GM19043 (cell line): ENCODE results near the gene TLK1.
A peak's percentile ranks its signal among the peaks of the same experiment; 100 is the strongest.
"Not testable (repeated sequence)": the region's sequence is repeated elsewhere in the genome, so short reads cannot be mapped to it uniquely, and the experiment has no call there.

ENCODE experiments used
- ATAC-seq: cut with Tn5 transposase; IDR thresholded peaks from one replicate; pipeline ENCODE4 v1.9.1; 2021; ENCODE audit warnings: low read depth; ENCODE audit not compliant: unreplicated experiment

TLK1 gene

DNA sequence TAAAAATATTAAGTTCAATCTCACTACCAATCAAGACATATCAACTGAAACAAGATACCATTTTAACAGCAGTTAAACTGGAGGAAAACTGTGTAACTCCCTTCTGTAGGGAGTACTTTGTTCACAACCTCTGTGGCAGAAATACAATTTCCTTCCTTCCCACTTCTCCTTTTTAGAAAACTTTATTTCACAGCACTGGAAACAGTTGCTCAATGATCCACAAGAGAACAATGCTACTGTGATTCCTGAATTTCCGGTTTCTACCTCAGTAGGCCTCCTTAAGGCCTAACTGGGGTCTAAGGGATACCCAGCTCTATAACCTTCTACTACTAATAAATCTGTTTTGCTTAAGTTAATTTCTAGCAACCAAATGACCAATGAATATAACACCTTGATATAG lies 14.1 kb downstream of the TLK1 start:
- no peak for ATAC-seq

DNA sequence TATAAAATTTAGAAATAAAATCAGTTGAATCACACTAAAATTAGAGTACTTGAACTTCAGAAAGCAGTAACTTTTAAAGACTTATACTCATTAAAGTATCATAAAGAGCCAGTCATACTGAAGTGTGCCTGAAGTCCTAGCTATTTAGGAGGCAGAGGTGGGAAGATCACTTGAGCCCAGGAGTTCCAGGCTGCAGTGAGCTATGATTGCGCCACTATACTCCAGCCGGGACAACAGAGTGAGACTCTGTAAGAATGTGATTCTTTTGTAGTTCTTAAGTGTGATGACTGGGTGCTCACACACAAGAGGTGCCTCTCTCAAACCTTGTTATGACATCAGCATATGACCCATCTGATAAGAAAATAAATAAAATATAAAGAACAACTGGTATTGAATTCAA lies 14.6 kb downstream of the TLK1 start:
- ATAC-seq, result no peak

DNA sequence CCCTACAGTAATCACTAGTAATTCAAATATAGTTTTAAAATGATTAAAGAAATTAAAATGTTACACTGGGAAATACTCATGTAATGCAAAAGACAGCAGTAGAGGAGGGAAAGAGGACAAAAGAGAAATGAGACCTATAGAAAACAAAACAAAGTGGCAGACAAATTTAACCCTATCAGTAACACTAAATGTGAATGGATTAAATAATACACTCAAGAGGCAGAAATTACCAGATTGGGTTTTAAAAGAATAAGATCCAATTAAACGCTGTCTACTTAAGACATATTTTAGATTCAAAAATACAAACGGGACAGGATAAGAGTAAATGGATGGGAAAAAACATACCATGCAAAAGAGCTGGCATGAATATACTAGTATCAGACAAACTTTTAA lies 17.0 kb downstream of the TLK1 start:
- no peak for ATAC-seq

DNA sequence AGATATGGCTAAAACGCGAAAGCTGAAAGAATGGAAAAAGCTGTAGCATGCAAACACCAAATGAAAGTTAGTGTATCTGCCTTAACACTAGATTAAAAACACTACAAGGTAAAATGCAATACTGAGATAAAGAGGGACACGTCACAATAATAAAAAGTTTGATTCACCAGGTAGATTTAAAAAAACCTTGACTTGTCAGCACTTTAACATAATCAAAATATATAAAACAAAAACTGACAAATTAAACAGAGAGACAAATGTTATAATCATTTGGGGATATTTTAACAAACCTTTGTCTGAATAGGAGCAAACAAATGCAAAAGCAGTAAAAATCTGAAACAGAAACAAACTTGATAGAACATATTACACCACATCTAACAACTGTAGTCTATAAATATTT lies 18.3 kb downstream of the TLK1 start:
- no peak for ATAC-seq

DNA sequence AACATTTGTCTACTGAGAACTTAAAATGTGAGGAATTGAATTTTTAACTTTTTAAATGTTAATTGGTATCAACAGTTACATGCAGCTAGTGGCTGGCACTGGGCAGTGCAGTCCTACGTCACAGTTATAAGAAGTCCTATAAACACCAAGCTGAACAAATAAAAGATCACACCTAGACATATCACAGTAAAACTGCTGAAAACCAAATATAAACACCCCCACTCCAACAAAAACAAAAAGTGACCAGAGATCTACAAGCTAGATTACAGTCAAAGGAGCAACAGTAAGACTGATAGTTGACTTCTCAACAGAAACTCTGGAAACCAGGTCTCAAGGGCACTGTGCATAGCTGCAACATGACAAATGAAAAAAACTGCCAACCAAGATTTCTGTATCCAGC lies 19.4 kb downstream of the TLK1 start:
- no peak for ATAC-seq

DNA sequence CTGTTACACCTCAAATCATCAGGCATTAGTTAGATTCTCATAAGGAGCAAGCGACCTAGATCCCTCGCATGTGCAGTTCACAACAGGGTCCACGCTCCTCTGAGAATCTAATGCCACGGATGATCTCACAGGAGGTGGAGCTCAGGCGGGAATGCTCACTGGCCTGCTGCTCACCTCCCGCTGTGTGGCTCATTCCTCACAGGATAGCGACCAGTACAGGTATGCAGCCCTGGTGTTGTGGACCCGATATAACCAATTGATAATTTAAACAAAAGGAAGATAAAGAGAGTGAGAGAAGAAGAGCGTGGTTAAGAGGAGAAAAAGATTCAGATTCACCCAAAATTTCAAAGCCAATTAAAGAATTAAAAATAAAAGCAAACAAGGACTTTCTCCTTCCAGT lies 20.8 kb downstream of the TLK1 start:
- ATAC-seq, result no peak

DNA sequence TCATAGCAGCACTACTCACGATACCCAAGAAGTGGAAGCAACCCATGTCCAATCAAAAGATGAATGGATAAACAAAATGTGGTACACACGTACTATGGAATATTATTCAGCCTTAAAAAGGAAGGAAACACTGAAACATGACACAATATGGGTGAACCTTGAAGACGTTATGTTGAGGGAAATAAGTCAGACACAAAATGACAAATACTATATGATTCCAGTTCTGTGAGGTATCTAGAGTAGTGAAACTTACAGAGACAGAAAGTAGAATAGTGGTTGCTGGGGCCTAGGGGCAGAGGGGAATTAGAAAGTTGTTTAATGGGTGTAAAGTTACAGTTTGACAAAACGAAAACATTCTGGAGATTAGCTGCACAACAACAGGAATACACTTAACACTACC lies 24.7 kb downstream of the TLK1 start:
- peak; percentile 92 for ATAC-seq

DNA sequence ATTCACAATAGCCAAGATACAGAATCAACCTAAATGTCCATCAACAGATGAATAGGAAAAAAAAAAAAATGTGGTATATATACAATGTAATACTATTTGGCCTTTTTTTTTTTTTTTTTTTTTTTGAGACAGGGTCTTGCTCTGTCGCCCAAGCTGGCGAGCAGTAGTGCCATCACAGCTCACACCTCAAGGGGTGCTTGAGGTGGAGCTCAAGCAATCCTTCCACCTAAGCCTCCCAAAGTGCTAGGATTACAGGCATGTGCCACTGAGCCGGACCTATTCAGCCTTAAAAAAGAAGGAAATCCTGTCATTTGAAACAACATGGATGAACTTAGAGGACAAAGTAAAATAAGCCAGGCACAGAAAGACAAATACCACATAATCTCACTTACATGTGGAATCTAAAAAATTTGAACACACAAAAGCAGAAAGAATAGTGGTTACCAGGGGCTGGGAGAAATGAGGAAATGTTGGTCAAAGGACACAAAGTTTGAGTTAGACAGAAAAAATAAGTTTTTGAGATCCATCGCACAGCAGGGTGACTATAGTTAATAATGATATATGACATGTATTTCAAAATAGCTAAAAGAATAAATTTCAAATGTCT lies 26.0 kb downstream of the TLK1 start:
- no peak for ATAC-seq

DNA sequence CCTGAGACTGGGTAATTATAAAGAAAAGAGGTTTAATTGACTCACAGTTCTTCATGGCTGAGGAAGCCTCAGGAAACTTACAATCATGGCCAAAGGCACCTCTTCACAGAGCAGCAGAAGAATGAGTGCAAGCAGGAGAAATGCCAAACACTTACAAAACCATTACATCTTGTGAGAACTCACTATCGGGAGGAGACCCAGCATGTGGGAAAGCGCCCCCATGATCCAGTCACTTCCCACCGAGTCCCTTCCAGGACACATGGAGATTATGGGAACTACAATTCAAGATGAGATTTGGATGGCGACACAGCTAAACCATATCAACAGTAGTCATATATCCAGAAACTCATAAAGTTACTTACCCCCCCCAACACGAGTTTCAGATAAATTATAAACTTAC lies 28.6 kb downstream of the TLK1 start:
- no peak for ATAC-seq

DNA sequence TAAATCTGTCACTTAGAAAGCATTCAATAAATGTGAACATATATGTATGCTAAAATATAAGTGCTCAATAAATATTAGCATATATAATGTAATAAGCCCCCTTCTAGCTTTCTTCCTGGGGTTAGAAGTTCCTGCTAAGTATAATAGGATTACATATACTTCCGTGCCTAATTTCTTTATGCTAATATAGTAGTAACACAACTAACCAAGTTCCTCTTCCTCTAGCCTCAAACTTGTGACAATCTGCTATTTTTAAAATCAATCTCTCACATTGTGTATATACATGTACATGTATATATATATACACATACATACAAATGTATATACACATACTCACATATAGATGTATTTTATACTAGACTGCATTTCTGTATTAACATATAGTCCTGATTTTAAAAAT lies 32.2 kb downstream of the TLK1 start:
- no peak for ATAC-seq

DNA sequence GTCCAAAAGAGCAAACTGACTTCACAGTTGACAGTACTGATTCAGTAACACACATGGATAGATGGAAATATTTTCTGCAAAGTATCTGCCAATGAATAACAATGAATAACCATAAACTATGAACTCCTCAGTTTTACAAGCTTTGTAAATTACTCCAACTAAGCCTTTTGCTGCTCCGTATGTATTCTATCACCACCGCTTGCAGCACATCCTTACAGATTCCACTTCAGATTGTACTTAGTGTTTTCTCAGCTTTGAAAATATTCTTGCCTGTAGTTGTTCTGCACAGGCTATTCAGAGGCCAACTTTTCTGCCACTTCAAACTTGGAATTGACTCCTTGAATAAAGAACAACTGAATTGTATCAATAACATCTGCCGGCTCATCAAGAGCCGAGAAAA lies 36.2 kb downstream of the TLK1 start:
- ATAC-seq, result no peak

DNA sequence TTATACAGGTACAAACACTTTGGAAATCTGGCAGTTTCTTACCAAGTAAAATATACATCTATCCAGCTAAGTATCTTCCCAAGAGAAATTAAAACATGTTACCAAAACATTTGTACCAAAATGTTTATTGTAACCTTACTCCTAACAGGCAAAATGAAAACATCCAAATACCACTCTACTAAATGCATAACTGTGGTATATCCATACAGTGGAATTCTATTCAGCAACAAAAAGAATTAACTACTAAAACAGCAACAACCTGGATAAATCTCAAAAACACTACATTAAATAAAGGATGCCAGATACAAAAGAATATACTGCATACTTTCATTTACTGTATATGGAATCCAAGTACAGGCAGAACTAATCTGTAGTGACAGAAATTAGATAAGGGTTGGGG lies 51.1 kb downstream of the TLK1 start:
- ATAC-seq, result no peak

DNA sequence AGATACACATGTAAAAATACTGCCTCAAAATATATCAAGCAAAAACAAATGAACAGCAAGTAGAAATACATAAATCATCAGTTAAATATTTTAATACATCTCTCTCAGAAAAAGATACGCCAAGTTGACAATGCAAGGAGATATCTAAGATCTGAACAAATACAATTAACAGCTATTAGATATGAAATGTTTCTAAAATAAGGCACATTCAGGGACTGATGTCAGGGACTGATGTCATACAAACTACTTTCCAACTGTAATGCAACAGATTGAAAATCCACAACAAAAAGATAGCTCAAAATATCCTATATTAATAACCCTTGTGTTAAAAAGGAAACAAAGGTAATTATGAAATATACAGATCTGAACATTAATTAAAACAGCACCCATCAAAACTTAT lies 51.7 kb downstream of the TLK1 start:
- no peak for ATAC-seq

DNA sequence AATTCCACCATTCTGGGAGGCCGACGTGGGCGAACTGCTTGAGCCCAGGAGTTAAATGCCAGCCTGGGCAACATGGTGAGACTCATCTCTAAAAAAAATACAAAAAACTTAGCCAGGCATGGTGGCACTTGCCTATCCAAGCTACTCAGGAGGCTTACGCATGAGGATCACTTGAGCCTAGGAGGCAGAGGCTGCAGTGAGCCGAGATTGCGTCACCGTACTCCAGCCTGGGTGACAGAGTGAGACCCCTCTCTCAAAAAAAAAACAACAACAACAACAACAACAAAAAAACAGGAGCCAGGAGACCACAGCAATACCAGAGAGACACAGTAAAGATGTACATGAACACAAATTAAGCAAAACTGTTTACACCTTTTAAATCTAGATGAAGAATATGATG lies 52.9 kb downstream of the TLK1 start:
- ATAC-seq, result no peak

DNA sequence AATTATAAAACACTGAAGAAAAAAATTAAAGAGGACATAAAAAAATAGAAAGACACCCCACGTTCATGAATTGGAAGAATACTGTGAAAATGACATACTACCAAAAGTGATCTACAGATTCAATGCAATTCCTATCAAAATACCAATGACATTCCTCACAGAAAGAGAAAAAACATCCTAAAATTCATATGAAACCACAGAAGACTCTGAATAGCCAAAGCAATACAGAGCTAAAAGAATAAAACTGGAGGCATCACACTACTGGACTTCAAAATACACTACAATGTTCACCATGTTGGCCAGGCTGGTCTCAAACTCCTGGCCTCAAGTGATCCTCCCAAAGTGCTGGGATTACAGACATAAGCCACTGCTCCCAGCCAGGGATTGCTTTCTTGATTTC lies 56.3 kb downstream of the TLK1 start:
- ATAC-seq, result no peak

DNA sequence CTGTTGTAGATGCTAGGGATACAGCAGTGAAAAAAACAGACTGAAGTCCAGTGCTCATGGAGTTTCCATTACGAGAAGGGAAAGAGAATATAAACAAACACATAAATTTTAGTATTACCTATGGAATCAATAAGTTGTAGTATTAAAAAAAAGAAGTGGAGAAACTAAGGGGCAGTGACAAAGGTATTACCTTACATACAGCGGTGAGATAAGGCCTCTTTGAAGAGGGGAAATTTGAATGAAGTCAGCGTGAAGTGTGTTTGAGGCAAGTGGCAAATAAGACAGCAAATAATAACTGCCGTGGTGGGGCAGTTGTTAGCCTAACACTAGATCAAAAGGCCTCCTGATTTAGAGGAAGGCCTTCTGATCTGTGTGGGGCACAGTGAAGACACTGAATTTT lies 57.9 kb downstream of the TLK1 start:
- ATAC-seq, result no peak

DNA sequence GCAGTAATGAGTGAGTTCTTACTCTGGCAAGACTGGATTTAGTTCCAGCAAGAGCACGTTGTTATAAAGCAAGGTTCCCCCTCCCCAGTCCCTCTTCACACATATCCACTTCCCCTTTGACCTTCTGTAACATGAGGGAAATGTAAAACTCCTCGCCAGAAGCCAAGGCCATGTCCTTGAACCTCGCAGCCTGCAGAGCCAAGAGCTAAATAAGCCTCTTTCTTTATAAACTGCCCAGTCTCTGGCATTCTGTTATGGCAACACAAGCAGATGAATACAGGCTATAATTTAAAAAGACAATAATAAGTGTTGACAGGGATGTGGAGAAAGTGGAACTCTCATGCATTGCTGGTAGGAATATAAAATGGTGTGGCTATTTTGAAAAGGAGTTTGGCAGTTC lies 60.3 kb downstream of the TLK1 start:
- no peak for ATAC-seq

DNA sequence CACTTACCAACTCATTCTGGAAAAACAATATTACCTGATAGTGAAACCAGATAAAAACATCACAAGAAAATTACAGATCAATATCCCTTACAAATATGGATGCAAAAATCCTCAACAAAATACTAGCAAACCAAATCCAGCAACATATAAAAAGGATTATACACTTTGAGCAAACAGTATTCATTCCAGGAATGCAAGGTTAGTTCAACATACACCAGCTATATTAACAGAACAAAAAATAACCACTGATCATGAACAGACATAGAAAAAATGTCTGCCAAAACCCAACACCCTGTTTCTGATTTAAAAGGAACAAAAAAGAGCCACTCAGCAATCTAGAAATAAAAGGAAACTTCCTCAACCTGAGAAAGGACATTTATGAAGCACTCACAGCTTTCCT lies 62.1 kb downstream of the TLK1 start:
- ATAC-seq, result no peak

DNA sequence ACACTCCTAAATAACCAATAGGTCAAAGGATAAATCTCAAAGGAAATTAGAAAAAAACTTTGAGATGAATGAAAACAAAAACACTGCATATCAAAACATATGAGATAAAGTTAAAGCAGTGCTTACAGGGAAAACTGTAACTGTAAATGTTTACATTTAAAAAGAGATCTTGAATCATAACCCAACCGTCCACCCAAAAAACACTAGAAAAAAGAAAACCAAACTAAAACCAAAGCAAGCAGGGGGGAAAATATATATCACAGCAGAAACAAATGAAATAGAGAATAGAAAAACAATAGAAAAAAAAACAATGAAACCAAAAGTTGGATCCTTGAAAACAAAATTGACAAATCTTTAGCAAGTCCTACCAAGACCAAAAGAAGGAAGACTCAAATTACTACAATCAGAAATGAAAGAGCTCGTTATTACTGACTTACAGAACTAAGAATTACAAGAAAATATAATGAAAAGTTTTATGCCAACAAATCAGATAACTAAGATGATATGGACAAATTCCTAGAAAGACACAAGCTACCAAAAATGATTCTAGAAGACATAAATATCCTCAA lies 65.6 kb downstream of the TLK1 start:
- ATAC-seq, result no peak

DNA sequence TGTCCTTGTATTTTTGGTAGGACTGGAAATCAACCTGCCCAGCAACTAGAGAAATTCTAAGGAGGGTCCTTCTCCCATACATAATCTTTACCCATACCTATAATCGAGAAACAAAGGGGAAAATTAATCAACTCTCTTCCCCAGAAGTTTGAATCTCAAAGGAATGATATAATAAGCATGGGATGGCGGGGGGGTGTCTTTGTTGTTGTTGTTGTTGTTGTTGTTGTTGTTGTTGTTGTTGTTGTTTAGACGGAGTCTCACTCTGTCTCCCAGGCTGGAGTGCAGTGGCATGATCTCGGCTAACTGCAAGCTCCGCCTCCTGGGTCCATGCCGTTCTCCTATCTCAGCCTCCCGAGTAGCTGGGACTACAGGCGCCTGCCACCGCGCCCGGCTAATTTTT lies 69.2 kb downstream of the TLK1 start:
- ATAC-seq, result not testable (repeated sequence)

DNA sequence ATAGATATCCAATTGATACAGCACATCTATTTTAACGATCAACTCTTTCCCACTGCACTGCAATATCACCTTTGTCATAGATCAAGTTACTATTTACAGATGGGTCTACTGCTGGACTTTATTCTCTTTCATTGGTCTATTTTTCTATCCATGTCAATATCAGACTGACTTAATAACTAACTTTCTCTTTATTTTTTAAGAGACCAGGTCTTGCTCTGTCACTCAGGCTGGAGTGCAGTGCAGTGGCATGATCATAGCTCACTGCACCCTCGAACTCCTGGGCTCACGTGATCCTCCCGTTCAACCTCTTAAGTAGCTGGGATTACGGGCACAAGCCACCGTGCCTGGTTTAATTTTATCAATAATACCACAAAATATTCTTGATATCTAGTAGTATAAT lies 71.2 kb downstream of the TLK1 start:
- ATAC-seq, result no peak

DNA sequence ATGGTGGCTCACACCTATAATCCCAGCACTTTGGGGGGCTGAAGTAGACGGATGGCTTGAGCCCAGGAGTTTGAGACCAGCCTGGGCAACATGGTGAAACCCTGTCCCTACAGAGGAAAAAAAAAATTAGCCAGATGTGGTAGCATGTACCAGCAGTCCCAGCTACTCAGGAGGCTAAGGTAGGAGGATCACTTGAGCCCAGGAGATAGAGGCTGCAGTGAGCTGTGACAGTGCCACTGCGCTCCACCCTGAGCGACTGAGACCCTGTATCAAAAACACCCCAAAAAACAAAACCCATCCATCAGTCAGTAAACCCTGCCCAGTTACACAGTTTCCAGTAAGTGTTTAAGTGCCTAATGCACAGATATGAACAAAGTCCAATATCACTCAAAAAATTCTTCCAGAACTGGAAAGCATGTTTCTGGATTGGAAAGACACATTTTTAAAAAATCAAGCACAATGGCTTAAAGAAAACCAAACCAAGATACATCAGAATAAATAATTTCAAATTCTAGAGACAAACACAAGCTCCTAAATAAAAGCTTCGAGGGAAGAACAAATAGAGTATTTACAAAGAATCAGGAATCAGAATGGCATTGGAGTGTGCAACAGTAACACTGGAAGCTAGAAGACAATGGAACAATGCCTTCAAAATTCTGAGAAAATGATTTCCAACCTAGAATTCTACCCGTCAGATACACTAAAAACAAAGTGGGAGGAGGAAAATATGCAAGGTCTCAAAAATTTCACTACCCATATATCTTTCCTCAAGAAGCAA lies 72.4 kb downstream of the TLK1 start:
- no peak for ATAC-seq
